Esophagus squamous epithelium (tissue), 4 donors: ENCODE data around the gene DNAAF5.

Experiments used
- CTCF ChIP-seq, 6 experiments: fragments of 450-650 bp in 4 of 6; fragments of 200-600 bp in 2 of 6; sonication (generic) in 2 of 6; IDR thresholded peaks; one replicate each; pipeline ENCODE4 v1.5.1; 2016 to 2019; ENCODE audit warnings: antibody characterized with exemption in 6 of 6, mild to moderate bottlenecking in 4 of 6, moderate library complexity in 4 of 6
- POLR2A ChIP-seq, 4 donors: fragments of 450-650 bp; IDR thresholded peaks; one replicate each; pipeline ENCODE4 v1.6.1; 2017; ENCODE audit warnings: antibody characterized with exemption in 4 of 4, mild to moderate bottlenecking in 4 of 4, moderate library complexity in 3 of 4

DNA sequence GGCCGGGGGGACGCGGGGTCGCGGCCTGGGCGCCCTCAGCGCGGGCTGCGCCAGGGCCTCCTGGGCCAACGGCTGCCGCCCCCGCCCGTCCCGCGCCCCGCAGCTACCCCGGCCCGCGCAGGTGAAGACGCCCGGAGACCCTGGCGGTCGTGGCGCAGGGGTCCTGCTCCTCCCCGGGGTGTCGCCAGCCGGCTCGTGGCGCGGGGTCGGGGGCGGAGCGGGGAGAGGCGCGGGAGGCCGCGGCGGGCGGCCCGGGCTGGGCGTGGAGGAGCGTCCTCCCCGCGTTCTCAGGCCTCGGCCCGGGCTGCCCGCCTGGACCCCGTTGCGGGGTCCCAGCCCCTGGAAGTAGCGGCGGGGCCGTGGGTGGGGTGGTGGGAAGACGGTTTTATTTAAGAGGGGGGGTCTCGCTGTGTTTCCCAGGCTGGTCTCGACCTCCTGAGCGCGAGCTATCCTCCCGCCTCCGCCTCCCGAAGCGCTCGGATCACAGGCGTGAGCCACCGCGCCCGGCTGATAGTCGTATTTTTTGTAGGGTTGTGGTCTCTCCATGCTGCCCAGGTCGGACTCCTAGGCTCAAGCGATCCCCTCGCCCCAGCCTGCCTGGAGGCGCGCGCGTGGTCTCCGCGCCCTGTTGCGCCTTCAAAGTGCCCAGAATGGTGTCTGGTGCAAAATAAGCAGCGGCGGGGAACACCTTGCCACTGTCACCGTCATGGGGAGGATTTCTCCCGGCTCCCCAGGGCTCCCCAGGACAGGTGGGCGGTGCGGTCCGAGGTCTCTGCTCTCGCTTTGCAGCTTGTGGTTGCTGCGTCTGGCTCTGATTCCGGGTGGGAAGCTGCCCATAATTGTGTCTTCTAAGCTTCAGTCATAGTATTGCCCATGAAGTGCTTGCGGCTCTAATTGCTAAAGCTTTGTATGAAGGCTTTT lies 90.5 kb downstream of the DNAAF5 start:
- TF ChIP-seq CTCF (IDR thresholded peaks at IDR 0.05) (no peak), POLR2A (IDR thresholded peaks at IDR 0.05) (no peak)
